Loucy (cell line): ENCODE measurements around the gene TXN2.

Source experiments
- H2AFZ ChIP-seq: fragments of 200-600 bp; sonication (generic); 2 replicates; pipeline ENCODE4 v1.6.0; 2016; ENCODE audit warnings: antibody characterized with exemption, mild to moderate bottlenecking, low read length, moderate library complexity
- H3F3A ChIP-seq: fragments of 200-600 bp; 2 replicates; pipeline ENCODE4 v1.6.0; 2016; ENCODE audit warnings: antibody characterized with exemption, low read depth, mild to moderate bottlenecking
- H3K27me3 ChIP-seq: fragments of 200-600 bp; sonication (generic); 2 replicates; pipeline ENCODE4 v1.6.1; 2014; ENCODE audit warnings: low read length, mild to moderate bottlenecking; ENCODE audit not compliant: insufficient read depth, poor library complexity, severe bottlenecking
- H3K36me3 ChIP-seq: fragments of 200-600 bp; sonication (generic); 2 replicates; pipeline ENCODE4 v1.6.1; 2016; ENCODE audit warnings: low read length; ENCODE audit not compliant: insufficient read depth
- H3K4me1 ChIP-seq: fragments of 200-600 bp; sonication (generic); 2 replicates; pipeline ENCODE4 v1.5.1; 2014; ENCODE audit warnings: low read length, mild to moderate bottlenecking; ENCODE audit not compliant: insufficient read depth, poor library complexity, severe bottlenecking
- H3K4me2 ChIP-seq: fragments of 200-600 bp; sonication (generic); 2 replicates; pipeline ENCODE4 v1.6.0; 2014; ENCODE audit warnings: antibody characterized with exemption, low read length, low read depth, mild to moderate bottlenecking; ENCODE audit not compliant: poor library complexity, severe bottlenecking
- H3K4me3 ChIP-seq: fragments of 200-600 bp; sonication (generic); 2 replicates; pipeline ENCODE4 v1.5.1; 2014; ENCODE audit warnings: low read length, mild to moderate bottlenecking, mixed read lengths; ENCODE audit not compliant: poor library complexity, severe bottlenecking
- H3K79me2 ChIP-seq: fragments of 200-600 bp; sonication (generic); 2 replicates; pipeline ENCODE4 v1.6.1; 2014; ENCODE audit warnings: low read length; ENCODE audit not compliant: insufficient read depth
- H3K9ac ChIP-seq: fragments of 200-600 bp; sonication (generic); 2 replicates; pipeline ENCODE4 v1.6.0; 2014; ENCODE audit warnings: mild to moderate bottlenecking, low read depth, low read length, moderate library complexity; ENCODE audit not compliant: poor library complexity, severe bottlenecking
- H3K9me2 ChIP-seq: fragments of 200-600 bp; sonication (generic); replicated peaks from 2 replicates; pipeline ENCODE4 v1.6.1; 2016; ENCODE audit warnings: low read depth, low read length, mixed read lengths
- H3K9me3 ChIP-seq: fragments of 200-600 bp; sonication (generic); 2 replicates; pipeline ENCODE4 v1.6.1; 2014; ENCODE audit warnings: mild to moderate bottlenecking, antibody characterized with exemption, low read length, low read depth; ENCODE audit not compliant: insufficient read depth
- H4K20me1 ChIP-seq: fragments of 200-600 bp; sonication (generic); 2 replicates; pipeline ENCODE4 v1.6.0; 2014; ENCODE audit warnings: antibody characterized with exemption, low read length, mild to moderate bottlenecking; ENCODE audit not compliant: insufficient read depth, poor library complexity, severe bottlenecking
- EZH2phosphoT487 ChIP-seq: fragments of 200-600 bp; IDR thresholded peaks from 2 replicates; pipeline ENCODE4 v1.6.1; 2018; ENCODE audit warnings: antibody characterized with exemption, mild to moderate bottlenecking, moderate library complexity, borderline replicate concordance
- TF ChIP-seq, protein P1 (sequence below): fragments of 200-600 bp; sonication (generic); conservative IDR thresholded peaks from 2 replicates; pipeline ENCODE4 v1.5.1; 2014; ENCODE audit warnings: mild to moderate bottlenecking, antibody characterized with exemption, low read length

The TXN2 gene

GRCh38 chr22:36460202-36460601, 21.2 kb downstream of the TXN2 start:
- H3K9me3 ChIP-seq, result no peaks in the 10 kb centered on the region
- peaks cover 27% of the 10 kb centered on the region for H3K4me1 ChIP-seq
- no peak overlapping the region for H3K9ac ChIP-seq
- H3F3A ChIP-seq, result 0 out of 2 replicates have a peak, but pooled peaks cover 3% of the 10 kb centered on the region
- TF ChIP-seq, protein P1, sequence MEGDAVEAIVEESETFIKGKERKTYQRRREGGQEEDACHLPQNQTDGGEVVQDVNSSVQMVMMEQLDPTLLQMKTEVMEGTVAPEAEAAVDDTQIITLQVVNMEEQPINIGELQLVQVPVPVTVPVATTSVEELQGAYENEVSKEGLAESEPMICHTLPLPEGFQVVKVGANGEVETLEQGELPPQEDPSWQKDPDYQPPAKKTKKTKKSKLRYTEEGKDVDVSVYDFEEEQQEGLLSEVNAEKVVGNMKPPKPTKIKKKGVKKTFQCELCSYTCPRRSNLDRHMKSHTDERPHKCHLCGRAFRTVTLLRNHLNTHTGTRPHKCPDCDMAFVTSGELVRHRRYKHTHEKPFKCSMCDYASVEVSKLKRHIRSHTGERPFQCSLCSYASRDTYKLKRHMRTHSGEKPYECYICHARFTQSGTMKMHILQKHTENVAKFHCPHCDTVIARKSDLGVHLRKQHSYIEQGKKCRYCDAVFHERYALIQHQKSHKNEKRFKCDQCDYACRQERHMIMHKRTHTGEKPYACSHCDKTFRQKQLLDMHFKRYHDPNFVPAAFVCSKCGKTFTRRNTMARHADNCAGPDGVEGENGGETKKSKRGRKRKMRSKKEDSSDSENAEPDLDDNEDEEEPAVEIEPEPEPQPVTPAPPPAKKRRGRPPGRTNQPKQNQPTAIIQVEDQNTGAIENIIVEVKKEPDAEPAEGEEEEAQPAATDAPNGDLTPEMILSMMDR, result no peak
- TF ChIP-seq EZH2phosphoT487, result no peak
- H3K4me2 ChIP-seq, result no peak overlapping the region
- H3K9me2 ChIP-seq, result no peaks in the 10 kb centered on the region
- H4K20me1 ChIP-seq, result no peaks in the 10 kb centered on the region
- H3K79me2 ChIP-seq, result no peaks in the 10 kb centered on the region
- H3K4me3 ChIP-seq, result no peak overlapping the region
- H3K36me3 ChIP-seq, result no peaks in the 10 kb centered on the region
- H2AFZ ChIP-seq, result no peak overlapping the region
- H3K27me3 ChIP-seq, result no peaks in the 10 kb centered on the region

DNA sequence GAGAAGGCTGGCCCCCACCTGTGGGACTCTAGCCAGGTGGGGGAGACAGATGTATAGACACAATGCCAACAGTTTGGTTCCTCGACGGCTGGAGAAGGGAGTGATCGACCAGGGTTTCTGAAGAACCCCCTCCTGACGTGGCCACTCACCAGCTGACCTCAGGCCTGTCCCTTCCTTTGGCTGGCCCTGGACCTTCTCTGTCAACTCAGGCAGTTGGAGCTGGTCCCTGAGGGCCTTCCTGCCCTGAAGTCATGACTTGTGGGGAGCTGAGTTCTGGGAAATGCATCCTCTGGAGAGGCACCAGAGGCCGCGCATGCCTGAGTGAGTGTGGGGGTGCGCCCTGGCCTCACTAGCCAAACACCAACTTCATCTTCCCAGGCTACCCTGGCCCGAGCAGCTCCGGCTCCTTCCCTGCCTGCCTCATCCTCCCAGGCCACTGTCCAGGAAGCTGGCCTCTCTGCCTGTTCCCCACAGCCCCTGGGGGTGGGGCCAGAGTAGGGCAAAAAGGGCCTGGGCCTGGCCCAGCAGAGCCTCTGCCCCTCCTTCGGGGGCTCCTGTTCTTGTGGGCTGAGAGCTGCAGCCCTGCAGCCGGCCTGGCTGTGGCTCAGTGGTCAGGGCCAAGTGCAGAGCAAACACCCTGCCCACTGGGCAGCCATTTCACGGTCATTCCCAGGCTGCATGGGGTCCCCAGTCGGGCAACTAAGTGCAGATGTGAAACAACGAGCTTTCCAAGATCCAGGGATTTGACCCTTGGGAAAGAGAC, 23.6 kb downstream of the TXN2 start:
- TF ChIP-seq, protein P1, result no peak
- TF ChIP-seq EZH2phosphoT487, result no peak

GRCh38 chr22:36456464-36456845, 25.0 kb downstream of the TXN2 start:
- H3K79me2 ChIP-seq, result peaks cover 12% of the 10 kb centered on the region
- H4K20me1 ChIP-seq, result no peaks in the 10 kb centered on the region
- no peak overlapping the region for H3K4me2 ChIP-seq
- no peaks in the 10 kb centered on the region for H3K36me3 ChIP-seq
- TF ChIP-seq EZH2phosphoT487, result no peak
- TF ChIP-seq, protein P1, result no peak
- H3K27me3 ChIP-seq, result no peaks in the 10 kb centered on the region
- peaks cover 4% of the 10 kb centered on the region for H3F3A ChIP-seq
- no peak overlapping the region for H3K4me3 ChIP-seq
- H3K4me1 ChIP-seq, result peaks cover 47% of the 10 kb centered on the region
- no peak overlapping the region for H3K9ac ChIP-seq
- no peaks in the 10 kb centered on the region for H3K9me2 ChIP-seq
- no peak overlapping the region for H2AFZ ChIP-seq
- no peaks in the 10 kb centered on the region for H3K9me3 ChIP-seq

More for the DNA sequence above, 23.6 kb downstream of the TXN2 start:
- Histone ChIP-seq H3K9ac (peak overlapping the region; percentile 53), H3K9me2 (no peaks in the 10 kb centered on the region), H3K4me3 (no peak overlapping the region), H3K9me3 (no peaks in the 10 kb centered on the region), H3K4me1 (peaks cover 39% of the 10 kb centered on the region), H3K4me2 (peak overlapping the region; percentile 8), H3K27me3 (no peaks in the 10 kb centered on the region), H4K20me1 (no peaks in the 10 kb centered on the region), H2AFZ (no peak overlapping the region), H3K36me3 (no peaks in the 10 kb centered on the region), H3F3A (0 out of 2 replicates have a peak, but pooled peaks cover 3% of the 10 kb centered on the region), H3K79me2 (peaks cover 9% of the 10 kb centered on the region)
